Measurements from ENCODE around the gene HACD1. TPM values are rescaled to one million over a fixed set of nuclear protein-coding genes. Genes with fewer than 3 reads are reported as not detected.

The HACD1 gene
- total RNA-seq, 4 donors from 2014 or later: 6.1 to 9.3 (median 7.5) TPM

DNA sequence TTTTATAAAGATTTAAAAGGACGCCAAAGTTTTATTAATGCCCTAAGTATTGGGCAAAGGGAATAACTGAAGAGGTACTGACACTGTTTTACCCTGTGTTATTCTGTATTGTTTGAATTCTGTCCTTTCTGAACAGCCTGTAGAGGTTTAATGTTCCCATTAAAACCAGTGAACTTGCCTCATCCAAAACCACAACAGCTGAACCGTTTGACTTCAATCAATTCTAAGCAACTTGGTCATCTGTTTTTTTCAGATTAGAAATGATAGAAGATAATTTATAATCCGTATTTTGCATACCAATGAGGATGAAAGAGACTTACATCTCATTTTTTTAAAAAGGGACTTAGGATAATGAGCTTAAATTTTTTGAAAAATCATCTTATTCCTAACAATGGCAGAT is 40.4 kb downstream of the HACD1 start:
- no peak overlapping the region for H3K4me3 ChIP-seq

DNA sequence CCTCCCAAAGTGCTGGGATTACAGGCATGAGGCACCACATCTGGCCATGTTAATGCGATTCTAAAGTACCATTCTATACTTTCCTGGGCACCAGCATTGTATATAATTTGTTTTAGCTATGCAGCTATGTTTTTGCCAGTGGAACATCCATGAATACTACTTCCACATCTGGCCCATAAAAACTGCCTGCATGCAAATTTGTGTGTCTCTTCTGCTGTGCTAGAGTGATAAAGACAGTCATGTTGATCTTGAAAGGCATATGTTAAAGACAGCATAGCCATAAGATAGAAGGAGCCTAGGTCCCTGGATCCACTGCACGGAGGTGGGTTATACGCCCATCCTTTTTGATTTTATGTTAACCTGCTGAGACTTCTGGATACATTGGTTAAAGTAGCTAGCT is 52.3 kb downstream of the HACD1 start:
- TF ChIP-seq POLR2A (IDR thresholded peaks at IDR 0.05): no peak
- TF ChIP-seq, protein P1, sequence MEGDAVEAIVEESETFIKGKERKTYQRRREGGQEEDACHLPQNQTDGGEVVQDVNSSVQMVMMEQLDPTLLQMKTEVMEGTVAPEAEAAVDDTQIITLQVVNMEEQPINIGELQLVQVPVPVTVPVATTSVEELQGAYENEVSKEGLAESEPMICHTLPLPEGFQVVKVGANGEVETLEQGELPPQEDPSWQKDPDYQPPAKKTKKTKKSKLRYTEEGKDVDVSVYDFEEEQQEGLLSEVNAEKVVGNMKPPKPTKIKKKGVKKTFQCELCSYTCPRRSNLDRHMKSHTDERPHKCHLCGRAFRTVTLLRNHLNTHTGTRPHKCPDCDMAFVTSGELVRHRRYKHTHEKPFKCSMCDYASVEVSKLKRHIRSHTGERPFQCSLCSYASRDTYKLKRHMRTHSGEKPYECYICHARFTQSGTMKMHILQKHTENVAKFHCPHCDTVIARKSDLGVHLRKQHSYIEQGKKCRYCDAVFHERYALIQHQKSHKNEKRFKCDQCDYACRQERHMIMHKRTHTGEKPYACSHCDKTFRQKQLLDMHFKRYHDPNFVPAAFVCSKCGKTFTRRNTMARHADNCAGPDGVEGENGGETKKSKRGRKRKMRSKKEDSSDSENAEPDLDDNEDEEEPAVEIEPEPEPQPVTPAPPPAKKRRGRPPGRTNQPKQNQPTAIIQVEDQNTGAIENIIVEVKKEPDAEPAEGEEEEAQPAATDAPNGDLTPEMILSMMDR (IDR thresholded peaks at IDR 0.05): no peak
- TF ChIP-seq EP300 (IDR thresholded peaks at IDR 0.05): no peak
- Histone ChIP-seq H3K9me3 (no peaks in the 10 kb centered on the region), H3K4me3 (no peak overlapping the region), H3K27me3 (no peaks in the 10 kb centered on the region), H3K36me3 (no peaks in the 10 kb centered on the region), H3K4me1 (peaks cover 0 to 8% (median 0%) of the 10 kb centered on the region in 4 donors), H3K27ac (no peak overlapping the region)
- DNase-seq (ENCODE audit: low spot score in 2 of 2): no peak
- WGBS, 2 donors: 97 to 99% methylated on average over 3 of the region's 3 CpGs

More for the DNA sequence above, 40.4 kb downstream of the HACD1 start:
- 69 to 70% methylated on average over 3 of the region's 3 CpGs for WGBS, 2 donors
- Histone ChIP-seq H3K36me3 (no peaks in the 10 kb centered on the region), H3K27ac (no peak overlapping the region), H3K27me3 (no peaks in the 10 kb centered on the region), H3K4me1 (no peaks in the 10 kb centered on the region), H3K9me3 (no peaks in the 10 kb centered on the region)
- DNase-seq (ENCODE audit: low spot score in 2 of 2): no peak
- TF ChIP-seq POLR2A (IDR thresholded peaks at IDR 0.05) (no peak), EP300 (IDR thresholded peaks at IDR 0.05) (no peak)
- TF ChIP-seq, protein P1 (IDR thresholded peaks at IDR 0.05): no peak

DNA sequence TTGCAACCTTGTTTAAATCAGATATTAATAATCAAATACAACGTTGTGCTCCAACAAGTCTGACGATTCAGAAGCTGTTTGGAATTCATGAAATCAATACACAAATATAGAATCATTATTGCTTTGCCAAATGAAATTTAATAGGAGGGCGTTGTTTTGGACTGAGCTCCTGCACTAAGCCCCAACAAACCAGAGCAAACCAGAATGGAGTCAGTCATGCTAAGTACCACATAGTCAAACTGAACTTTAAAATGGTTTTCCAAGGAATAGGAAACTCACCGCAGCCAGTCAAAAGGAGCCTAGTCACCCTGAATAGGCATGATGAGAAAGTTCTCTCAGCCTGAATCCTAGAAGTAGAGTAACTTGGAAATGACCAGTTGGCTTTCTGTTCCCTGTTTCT is 53.7 kb downstream of the HACD1 start:
- no peak for DNase-seq (ENCODE audit: low spot score in 2 of 2)
- whole genome bisulfite sequencing, 2 donors: 59 to 60% methylated on average over 4 of the region's 4 CpGs
- TF ChIP-seq EP300 (IDR thresholded peaks at IDR 0.05) (no peak), POLR2A (IDR thresholded peaks at IDR 0.05) (no peak)
- TF ChIP-seq, protein P1 (IDR thresholded peaks at IDR 0.05): no peak
- H3K36me3 ChIP-seq: no peaks in the 10 kb centered on the region
- no peaks in the 10 kb centered on the region for H3K9me3 ChIP-seq
- H3K27me3 ChIP-seq: no peaks in the 10 kb centered on the region
- H3K4me1 ChIP-seq: peaks cover 0 to 8% (median 0%) of the 10 kb centered on the region in 4 donors
- H3K27ac ChIP-seq: no peak overlapping the region
- H3K4me3 ChIP-seq: no peak overlapping the region

DNA sequence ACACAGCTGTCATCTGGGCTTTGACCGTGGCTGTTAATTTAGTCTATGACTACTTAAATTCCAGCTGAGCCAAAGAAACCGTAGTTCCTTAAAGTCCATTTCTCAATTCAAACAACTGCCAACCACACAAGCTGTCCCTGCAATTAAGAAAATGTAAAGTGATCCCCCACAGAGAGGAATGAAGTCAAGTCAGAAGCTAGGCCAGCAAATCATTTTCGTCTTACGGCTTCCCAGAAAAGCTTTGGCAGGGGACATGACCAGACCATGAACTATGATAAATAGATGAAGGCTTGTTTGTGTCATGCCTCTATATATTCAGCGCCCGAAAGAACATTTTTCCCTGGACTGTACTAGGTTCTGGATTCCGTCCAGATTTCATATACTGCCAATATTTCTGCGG is 54.6 kb downstream of the HACD1 start:
- H3K9me3 ChIP-seq: no peaks in the 10 kb centered on the region
- no peaks in the 10 kb centered on the region for H3K36me3 ChIP-seq
- WGBS, 2 donors: 21 to 25% methylated on average over 8 of the region's 8 CpGs
- DNase-seq (ENCODE audit: low spot score in 2 of 2): no peak
- no peak overlapping the region for H3K4me3 ChIP-seq
- H3K27me3 ChIP-seq: no peaks in the 10 kb centered on the region
- no peak overlapping the region for H3K27ac ChIP-seq
- H3K4me1 ChIP-seq: peaks cover 0 to 8% (median 0%) of the 10 kb centered on the region in 4 donors
- TF ChIP-seq, protein P1 (IDR thresholded peaks at IDR 0.05): no peak
- TF ChIP-seq POLR2A (IDR thresholded peaks at IDR 0.05): no peak
- TF ChIP-seq EP300 (IDR thresholded peaks at IDR 0.05): no peak

DNA sequence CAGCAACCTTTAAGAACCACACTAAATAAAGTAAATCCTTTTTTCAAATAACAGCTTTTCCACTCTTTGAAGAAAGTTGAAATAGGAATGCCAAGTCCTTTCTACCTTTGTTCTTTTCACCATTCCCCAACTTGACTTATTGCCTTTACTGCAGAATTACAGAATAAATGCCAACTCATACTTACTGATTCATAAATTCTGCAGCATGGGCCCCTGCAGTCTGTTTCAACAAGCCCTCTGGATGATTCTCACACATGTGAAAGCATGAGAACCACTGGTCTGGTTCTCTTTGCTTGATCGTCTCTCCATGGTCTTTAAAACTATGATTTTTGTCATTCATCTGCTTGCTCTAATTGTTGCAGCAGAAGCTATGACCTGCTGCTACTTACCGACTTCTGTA is 56.1 kb downstream of the HACD1 start:
- WGBS, 2 donors: 67 to 80% methylated on average over 2 of the region's 2 CpGs
- no peaks in the 10 kb centered on the region for H3K36me3 ChIP-seq
- H3K4me1 ChIP-seq: peaks cover 0 to 8% (median 0%) of the 10 kb centered on the region in 4 donors
- H3K27me3 ChIP-seq: no peaks in the 10 kb centered on the region
- H3K4me3 ChIP-seq: no peak overlapping the region
- H3K9me3 ChIP-seq: no peaks in the 10 kb centered on the region
- no peak for DNase-seq (ENCODE audit: low spot score in 2 of 2)
- H3K27ac ChIP-seq: no peak overlapping the region
- TF ChIP-seq EP300 (IDR thresholded peaks at IDR 0.05) (no peak), POLR2A (IDR thresholded peaks at IDR 0.05) (no peak)
- TF ChIP-seq, protein P1 (IDR thresholded peaks at IDR 0.05): no peak

All from tibial nerve (tissue), 4 donors.